Measurements from ENCODE around the gene NRCAM.

- TF ChIP-seq ZNF565 (CRISPR knock-in tag; conservative IDR thresholded peaks at IDR 0.05; ENCODE audit: low read depth) (no peak), RARB (CRISPR knock-in tag; IDR thresholded peaks at IDR 0.05) (no peak), TOX (CRISPR knock-in tag; IDR thresholded peaks at IDR 0.05; ENCODE audit: borderline replicate concordance) (no peak), ZFP3 (CRISPR knock-in tag; IDR thresholded peaks at IDR 0.05) (no peak), ZFP30 (CRISPR knock-in tag; IDR thresholded peaks at IDR 0.05) (no peak), ZNF70 (CRISPR knock-in tag; IDR thresholded peaks at IDR 0.05) (no peak), ARNTL (CRISPR knock-in tag; IDR thresholded peaks at IDR 0.05; ENCODE audit: borderline replicate concordance, low read depth) (no peak), BACH2 (CRISPR knock-in tag; IDR thresholded peaks at IDR 0.05; ENCODE audit: borderline replicate concordance) (no peak), PPARA (CRISPR knock-in tag; IDR thresholded peaks at IDR 0.05; ENCODE audit: borderline replicate concordance) (no peak), GLIS3 (CRISPR knock-in tag; IDR thresholded peaks at IDR 0.05) (no peak), ZC3H10 (CRISPR knock-in tag; IDR thresholded peaks at IDR 0.05) (no peak), PATZ1 (CRISPR knock-in tag; IDR thresholded peaks at IDR 0.05; ENCODE audit: borderline replicate concordance) (no peak)
- TF ChIP-seq, protein P1, sequence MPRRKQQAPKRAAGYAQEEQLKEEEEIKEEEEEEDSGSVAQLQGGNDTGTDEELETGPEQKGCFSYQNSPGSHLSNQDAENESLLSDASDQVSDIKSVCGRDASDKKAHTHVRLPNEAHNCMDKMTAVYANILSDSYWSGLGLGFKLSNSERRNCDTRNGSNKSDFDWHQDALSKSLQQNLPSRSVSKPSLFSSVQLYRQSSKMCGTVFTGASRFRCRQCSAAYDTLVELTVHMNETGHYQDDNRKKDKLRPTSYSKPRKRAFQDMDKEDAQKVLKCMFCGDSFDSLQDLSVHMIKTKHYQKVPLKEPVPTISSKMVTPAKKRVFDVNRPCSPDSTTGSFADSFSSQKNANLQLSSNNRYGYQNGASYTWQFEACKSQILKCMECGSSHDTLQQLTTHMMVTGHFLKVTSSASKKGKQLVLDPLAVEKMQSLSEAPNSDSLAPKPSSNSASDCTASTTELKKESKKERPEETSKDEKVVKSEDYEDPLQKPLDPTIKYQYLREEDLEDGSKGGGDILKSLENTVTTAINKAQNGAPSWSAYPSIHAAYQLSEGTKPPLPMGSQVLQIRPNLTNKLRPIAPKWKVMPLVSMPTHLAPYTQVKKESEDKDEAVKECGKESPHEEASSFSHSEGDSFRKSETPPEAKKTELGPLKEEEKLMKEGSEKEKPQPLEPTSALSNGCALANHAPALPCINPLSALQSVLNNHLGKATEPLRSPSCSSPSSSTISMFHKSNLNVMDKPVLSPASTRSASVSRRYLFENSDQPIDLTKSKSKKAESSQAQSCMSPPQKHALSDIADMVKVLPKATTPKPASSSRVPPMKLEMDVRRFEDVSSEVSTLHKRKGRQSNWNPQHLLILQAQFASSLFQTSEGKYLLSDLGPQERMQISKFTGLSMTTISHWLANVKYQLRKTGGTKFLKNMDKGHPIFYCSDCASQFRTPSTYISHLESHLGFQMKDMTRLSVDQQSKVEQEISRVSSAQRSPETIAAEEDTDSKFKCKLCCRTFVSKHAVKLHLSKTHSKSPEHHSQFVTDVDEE (CRISPR knock-in tag; IDR thresholded peaks at IDR 0.05), result no peak
Measured at GRCh38 chr7:108234971-108235450, 221.2 kb downstream of the NRCAM start.
